Activated CD8-positive, alpha-beta T cell treated with anti-CD3 and anti-CD28 coated beads for 36 hours (primary cell): ENCODE results near the gene CAMTA1. TPM values are rescaled to one million over a fixed set of nuclear protein-coding genes. Genes with fewer than 3 reads are reported as not detected.
A peak's percentile ranks its signal among the peaks of the same experiment; 100 is the strongest.

Source experiments
- ATAC-seq: fragments of 200-7000 bp; cut with Tn5 transposase; one replicate; pipeline ENCODE4 v1.10.0; 2021; ENCODE audit warnings: mild to moderate bottlenecking, moderate library complexity
- CTCF ChIA-PET: fragments of 350-600 bp; sonication (Branson Sonifier 250); formaldehyde crosslinking; loops from one replicate; lab custom pipeline; 2021; ENCODE audit warnings: antibody characterized with exemption; lab: Charles Lee
- POLR2A ChIA-PET: fragments of 350-600 bp; sonication (Branson Sonifier 250); formaldehyde crosslinking; loops from one replicate; lab custom pipeline; 2021; ENCODE audit warnings: antibody characterized with exemption; lab: Charles Lee
- DNase-seq: peaks from one replicate; pipeline ENCODE4 v3.0.0-alpha.2; 2020
- H3K27ac Mint-ChIP-seq: one replicate; pipeline ENCODE4 v1.8.0; 2021; ENCODE audit warnings: mild to moderate bottlenecking, mixed read lengths
- H3K27me3 Mint-ChIP-seq: one replicate; pipeline ENCODE4 v1.8.0; 2021; ENCODE audit warnings: mixed read lengths
- H3K36me3 Mint-ChIP-seq: one replicate; pipeline ENCODE4 v1.8.0; 2021; ENCODE audit warnings: low read depth, mixed read lengths
- H3K4me1 Mint-ChIP-seq: one replicate; pipeline ENCODE4 v1.8.0; 2021; ENCODE audit warnings: low read depth, mixed read lengths
- H3K4me3 Mint-ChIP-seq: one replicate; pipeline ENCODE4 v1.8.0; 2021; ENCODE audit warnings: mild to moderate bottlenecking, moderate library complexity, mixed read lengths
- H3K9me3 Mint-ChIP-seq: one replicate; pipeline ENCODE4 v1.8.0; 2021; ENCODE audit warnings: mixed read lengths
- CTCF ChIP-seq: fragments of 200-600 bp; IDR thresholded peaks from one replicate; pipeline ENCODE4 v1.8.0; 2022; ENCODE audit warnings: antibody characterized with exemption, mild to moderate bottlenecking
- intact Hi-C: fragments of 100-400 bp; cut with micrococcal nuclease; formaldehyde crosslinking; loops from one replicate; pipeline ENCODE4 v1.10.0; 2022
- total RNA-seq, 2 experiments: library from RNA; stranded (reverse); gene quantifications; one replicate each; pipeline ENCODE4 v1.2.3, GENCODE V29; 2021

CAMTA1 gene
- total RNA-seq, 2 experiments from 2014 or later = 67.7 to 70.9 TPM

- Mint-ChIP-seq H3K4me3 (no peak overlapping the region), H3K4me1 (peaks cover 35% of the 10 kb centered on the region), H3K36me3 (peaks cover 11% of the 10 kb centered on the region), H3K27ac (no peak overlapping the region), H3K9me3 (no peaks in the 10 kb centered on the region), H3K27me3 (no peaks in the 10 kb centered on the region)
- DNase-seq (peak; percentile 5), ATAC-seq (peak; percentile 34)
- TF ChIP-seq CTCF = no peak
- POLR2A ChIA-PET = no interaction called here
- CTCF ChIA-PET = no interaction called here
- intact Hi-C loops = no loop called here
These were observed 37.5 kb downstream of the CAMTA1 start for GRCh38 chr1:6822530-6823359.

- DNase-seq (no peak), ATAC-seq (no peak)
- H3K9me3 Mint-ChIP-seq = no peaks in the 10 kb centered on the region
- ChIA-PET POLR2A (no interaction called here), CTCF (no interaction called here)
- H3K36me3 Mint-ChIP-seq = peaks cover 11% of the 10 kb centered on the region
- no peak for TF ChIP-seq CTCF
- no peak overlapping the region for H3K27ac Mint-ChIP-seq
- intact Hi-C loops = no loop called here
- H3K27me3 Mint-ChIP-seq = no peaks in the 10 kb centered on the region
- H3K4me1 Mint-ChIP-seq = peaks cover 33% of the 10 kb centered on the region
- H3K4me3 Mint-ChIP-seq = no peak overlapping the region
These were observed 38.5 kb downstream of the CAMTA1 start for GRCh38 chr1:6823793-6824192.

GRCh38 chr1:6824665-6825368 lies 39.6 kb downstream of the CAMTA1 start:
- CTCF ChIA-PET = interaction anchor here (0.8 kb wide), 2 partner anchors 15 to 65 kb away, joined by 4 read pairs; no protein-coding TSS in a partner anchor
- H3K27ac Mint-ChIP-seq = no peak overlapping the region
- no peaks in the 10 kb centered on the region for H3K9me3 Mint-ChIP-seq
- ATAC-seq (no peak), DNase-seq (no peak)
- peaks cover 8% of the 10 kb centered on the region for H3K36me3 Mint-ChIP-seq
- no peaks in the 10 kb centered on the region for H3K27me3 Mint-ChIP-seq
- intact Hi-C loops = no loop called here
- peaks cover 26% of the 10 kb centered on the region for H3K4me1 Mint-ChIP-seq
- no peak overlapping the region for H3K4me3 Mint-ChIP-seq
- TF ChIP-seq CTCF = no peak
- POLR2A ChIA-PET = no interaction called here

- no peaks in the 10 kb centered on the region for H3K27me3 Mint-ChIP-seq
- no peaks in the 10 kb centered on the region for H3K9me3 Mint-ChIP-seq
- POLR2A ChIA-PET = no interaction called here
- no peak for DNase-seq
- CTCF ChIA-PET = no interaction called here
- peaks cover 16% of the 10 kb centered on the region for H3K4me1 Mint-ChIP-seq
- TF ChIP-seq CTCF = no peak
- no peak overlapping the region for H3K27ac Mint-ChIP-seq
- ATAC-seq = no peak
- no peak overlapping the region for H3K4me3 Mint-ChIP-seq
- H3K36me3 Mint-ChIP-seq = peaks cover 4% of the 10 kb centered on the region
- intact Hi-C loops = no loop called here
These were observed 40.6 kb downstream of the CAMTA1 start for GRCh38 chr1:6825828-6826227.

GRCh38 chr1:6827079-6827478 lies 41.8 kb downstream of the CAMTA1 start:
- intact Hi-C loops = no loop called here
- Mint-ChIP-seq H3K27ac (no peak overlapping the region), H3K36me3 (peaks cover 4% of the 10 kb centered on the region), H3K4me1 (peaks cover 13% of the 10 kb centered on the region), H3K27me3 (no peaks in the 10 kb centered on the region), H3K9me3 (no peaks in the 10 kb centered on the region), H3K4me3 (no peak overlapping the region)
- TF ChIP-seq CTCF = no peak
- DNase-seq (no peak), ATAC-seq (no peak)
- ChIA-PET POLR2A (interaction anchor here (0.7 kb wide), 1 partner anchor 96 kb away, joined by 4 read pairs; no protein-coding TSS in a partner anchor), CTCF (no interaction called here)
